ENCODE data around the gene C1orf35. TPM values are rescaled to one million over a fixed set of nuclear protein-coding genes. Genes with fewer than 3 reads are reported as not detected.

Gene C1orf35
- total RNA-seq, 1 experiment from 2014 or later, result 31.0 TPM

DNA sequence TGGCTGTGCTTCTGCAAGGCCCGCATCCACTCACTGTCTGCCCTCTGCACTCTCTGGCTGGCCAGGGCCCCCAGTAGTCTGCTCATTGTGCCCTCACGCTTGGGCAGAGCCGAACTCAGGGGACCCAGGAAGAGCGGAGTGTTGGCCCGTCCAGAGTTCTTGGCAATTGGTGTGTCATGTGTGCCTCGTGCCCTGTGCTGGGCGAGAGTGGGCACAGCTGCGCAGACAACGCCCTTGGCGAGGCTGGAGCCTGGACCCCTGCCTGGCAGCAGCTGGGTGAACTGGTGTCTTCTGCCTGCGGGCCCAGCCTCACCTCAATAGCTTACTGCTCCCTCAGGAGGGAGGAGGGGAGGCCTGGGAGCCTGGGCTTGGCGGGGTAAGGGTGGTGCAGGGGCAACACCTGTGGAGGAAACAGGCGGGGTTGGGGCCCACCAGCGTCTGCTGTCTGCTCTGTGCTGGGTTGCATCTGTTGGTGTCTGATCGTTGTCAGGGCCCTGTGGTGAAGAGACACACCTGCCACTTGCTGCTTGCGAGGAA, 39.1 kb upstream of the C1orf35 start:
- Histone ChIP-seq H2BK15ac (ENCODE audit: low read depth, low read length) (no peak overlapping the region), H2BK12ac (ENCODE audit: insufficient read length, low read depth, low read length) (no peak overlapping the region), H3K14ac (ENCODE audit: insufficient read depth, low read length) (no peak overlapping the region), H4K20me1 (ENCODE audit: control insufficient read depth, insufficient read depth, insufficient read length) (peaks cover 2% of the 10 kb centered on the region), H3K4me2 (ENCODE audit: insufficient read depth, insufficient read length, low read length) (no peak overlapping the region), H3T11ph (ENCODE audit: low read length) (no peak overlapping the region), H4K5ac (ENCODE audit: insufficient read length, low read depth, low read length) (no peak overlapping the region), H3K9me3 (ENCODE audit: control insufficient read depth, low read depth, low read length) (no peaks in the 10 kb centered on the region), H3K9ac (ENCODE audit: extremely low read depth, insufficient read length, low read length) (no peak overlapping the region), H3K18ac (ENCODE audit: insufficient read length, low read depth, low read length) (no peak overlapping the region), H4K8ac (replicated peaks; ENCODE audit: insufficient read length, low read depth, low read length) (no peak overlapping the region), H2AFZ (ENCODE audit: low read length) (no peak overlapping the region), H3K79me1 (ENCODE audit: insufficient read depth, low read depth, low read length, poor library complexity, severe bottlenecking) (peaks cover 8% of the 10 kb centered on the region), H3K4ac (ENCODE audit: low read depth, low read length) (no peak overlapping the region), H2BK120ac (ENCODE audit: low read depth, low read length, poor library complexity, severe bottlenecking) (no peak overlapping the region), H3K79me2 (ENCODE audit: insufficient read depth, low read length) (peaks cover 15% of the 10 kb centered on the region; the same call in 1 of the 2 replicates), H3K23ac (ENCODE audit: insufficient read length, low read depth, low read length) (no peak overlapping the region), H4K91ac (ENCODE audit: insufficient read length, low read depth, low read length) (no peak overlapping the region), H2BK5ac (ENCODE audit: insufficient read length, low read length) (no peak overlapping the region), H2AK5ac (ENCODE audit: insufficient read length, low read length) (no peak overlapping the region), H3K23me2 (ENCODE audit: insufficient read length, low read depth, low read length, poor library complexity, severe bottlenecking) (peaks cover 11% of the 10 kb centered on the region), H3K56ac (ENCODE audit: insufficient read length, low read depth, low read length) (no peak overlapping the region), H2BK20ac (ENCODE audit: low read depth, low read length, poor library complexity, severe bottlenecking) (no peak overlapping the region), H3K27ac (ENCODE audit: insufficient read length, low read depth, low read length) (no peak overlapping the region), H3K27me3 (ENCODE audit: insufficient read depth, low read length) (no peaks in the 10 kb centered on the region), H3K4me1 (ENCODE audit: insufficient read depth, low read length) (no peaks in the 10 kb centered on the region)
- TF ChIP-seq, protein P1, sequence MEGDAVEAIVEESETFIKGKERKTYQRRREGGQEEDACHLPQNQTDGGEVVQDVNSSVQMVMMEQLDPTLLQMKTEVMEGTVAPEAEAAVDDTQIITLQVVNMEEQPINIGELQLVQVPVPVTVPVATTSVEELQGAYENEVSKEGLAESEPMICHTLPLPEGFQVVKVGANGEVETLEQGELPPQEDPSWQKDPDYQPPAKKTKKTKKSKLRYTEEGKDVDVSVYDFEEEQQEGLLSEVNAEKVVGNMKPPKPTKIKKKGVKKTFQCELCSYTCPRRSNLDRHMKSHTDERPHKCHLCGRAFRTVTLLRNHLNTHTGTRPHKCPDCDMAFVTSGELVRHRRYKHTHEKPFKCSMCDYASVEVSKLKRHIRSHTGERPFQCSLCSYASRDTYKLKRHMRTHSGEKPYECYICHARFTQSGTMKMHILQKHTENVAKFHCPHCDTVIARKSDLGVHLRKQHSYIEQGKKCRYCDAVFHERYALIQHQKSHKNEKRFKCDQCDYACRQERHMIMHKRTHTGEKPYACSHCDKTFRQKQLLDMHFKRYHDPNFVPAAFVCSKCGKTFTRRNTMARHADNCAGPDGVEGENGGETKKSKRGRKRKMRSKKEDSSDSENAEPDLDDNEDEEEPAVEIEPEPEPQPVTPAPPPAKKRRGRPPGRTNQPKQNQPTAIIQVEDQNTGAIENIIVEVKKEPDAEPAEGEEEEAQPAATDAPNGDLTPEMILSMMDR (conservative IDR thresholded peaks at IDR 0.05), result no peak
- H3K4me1 Mint-ChIP-seq, result peaks cover 4 to 15% of the 10 kb centered on the region in 2 experiments
- no CpG with 5 or more reads among the region's 16 CpGs for WGBS (ENCODE audit: extremely low coverage, insufficient read length, low lambda C conversion rate)
- H3K27ac Mint-ChIP-seq, result no peak overlapping the region
- peak overlapping the region; percentile 81 to 91; a peak in 3 of 5 replicates for H3K4me3 Mint-ChIP-seq
- H3K9me3 Mint-ChIP-seq, result no peaks in the 10 kb centered on the region
- DNase-seq, result no peak
- H3K36me3 Mint-ChIP-seq (ENCODE audit: insufficient read depth in 1 of 3, low read depth in 3 of 3), result no peaks in the 10 kb centered on the region; a peak in 1 of 7 replicates
- peaks cover 18% of the 10 kb centered on the region for H3K27me3 Mint-ChIP-seq (ENCODE audit: low read depth)
